ENCODE measurements around the gene PRSS2. TPM values are rescaled to one million over a fixed set of nuclear protein-coding genes. Genes with fewer than 3 reads are reported as not detected.

The PRSS2 gene
- total RNA-seq, 1 experiment from 2014 or later: 9.3 TPM

GRCh38 chr7:142772673-142773072 is 1.9 kb downstream of the PRSS2 start:
- no peaks in the 10 kb centered on the region for H3K27me3 ChIP-seq (replicated peaks; ENCODE audit: control insufficient read depth, insufficient read depth, low read length)
- DNase-seq: no peak
- intact Hi-C loops (cut with micrococcal nuclease; ENCODE audit: unreplicated experiment): no loop called here
- no peaks in the 10 kb centered on the region for H3K9me3 ChIP-seq
- H3K4me1 ChIP-seq: no peaks in the 10 kb centered on the region
- Mint-ChIP-seq H3K4me1 (ENCODE audit: low read depth, unreplicated experiment) (peaks cover 11% of the 10 kb centered on the region), H3K27ac (ENCODE audit: unreplicated experiment) (no peak overlapping the region), H3K9me3 (ENCODE audit: unreplicated experiment) (peaks cover 10% of the 10 kb centered on the region), H3K36me3 (ENCODE audit: insufficient read depth, unreplicated experiment) (no peaks in the 10 kb centered on the region), H3K27me3 (ENCODE audit: insufficient read depth, unreplicated experiment) (no peaks in the 10 kb centered on the region), H3K4me3 (ENCODE audit: unreplicated experiment) (no peak overlapping the region)
- ChIA-PET CTCF (no interaction called here), POLR2A (no interaction called here)
- no peak overlapping the region for H3K4me3 ChIP-seq (ENCODE audit: low read depth, low read length)
- no peaks in the 10 kb centered on the region for H3K36me3 ChIP-seq (ENCODE audit: control insufficient read depth, insufficient read depth, low read length)
- no peak for TF ChIP-seq CTCF (IDR thresholded peaks at IDR 0.05; ENCODE audit: insufficient read depth in 1 of 2, low read depth in 1 of 2, low read length in 1 of 2, severe bottlenecking in 1 of 2, unreplicated experiment in 1 of 2)
- BruUV-seq (replicated peaks): no TSS peak

DNA sequence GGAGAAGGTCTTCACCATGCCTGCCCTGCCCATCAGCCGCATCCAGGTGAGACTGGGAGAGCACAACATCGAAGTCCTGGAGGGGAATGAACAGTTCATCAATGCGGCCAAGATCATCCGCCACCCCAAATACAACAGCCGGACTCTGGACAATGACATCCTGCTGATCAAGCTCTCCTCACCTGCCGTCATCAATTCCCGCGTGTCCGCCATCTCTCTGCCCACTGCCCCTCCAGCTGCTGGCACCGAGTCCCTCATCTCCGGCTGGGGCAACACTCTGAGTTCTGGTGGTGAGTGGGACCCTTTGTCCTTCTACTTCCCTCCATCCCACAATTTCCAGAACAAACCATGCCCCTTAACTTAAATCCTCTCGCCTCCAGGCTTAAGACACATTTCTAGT is 2.5 kb downstream of the PRSS2 start:
- Histone ChIP-seq H3K9me3 (no peaks in the 10 kb centered on the region), H3K4me1 (no peaks in the 10 kb centered on the region), H3K36me3 (ENCODE audit: control insufficient read depth, insufficient read depth, low read length) (no peaks in the 10 kb centered on the region), H3K27me3 (replicated peaks; ENCODE audit: control insufficient read depth, insufficient read depth, low read length) (no peaks in the 10 kb centered on the region), H3K4me3 (ENCODE audit: low read depth, low read length) (no peak overlapping the region)
- no peak overlapping the region for H3K27ac Mint-ChIP-seq (ENCODE audit: unreplicated experiment)
- POLR2A ChIA-PET: no interaction called here
- no peaks in the 10 kb centered on the region for H3K27me3 Mint-ChIP-seq (ENCODE audit: insufficient read depth, unreplicated experiment)
- no TSS peak for BruUV-seq (replicated peaks)
- H3K4me1 Mint-ChIP-seq (ENCODE audit: low read depth, unreplicated experiment): peaks cover 11% of the 10 kb centered on the region
- no peak for TF ChIP-seq CTCF (IDR thresholded peaks at IDR 0.05; ENCODE audit: insufficient read depth in 1 of 2, low read depth in 1 of 2, low read length in 1 of 2, severe bottlenecking in 1 of 2, unreplicated experiment in 1 of 2)
- H3K36me3 Mint-ChIP-seq (ENCODE audit: insufficient read depth, unreplicated experiment): no peaks in the 10 kb centered on the region
- CTCF ChIA-PET: no interaction called here
- H3K9me3 Mint-ChIP-seq (ENCODE audit: unreplicated experiment): peaks cover 10% of the 10 kb centered on the region
- intact Hi-C loops (cut with micrococcal nuclease; ENCODE audit: unreplicated experiment): no loop called here
- DNase-seq: no peak
- H3K4me3 Mint-ChIP-seq (ENCODE audit: unreplicated experiment): no peak overlapping the region

DNA sequence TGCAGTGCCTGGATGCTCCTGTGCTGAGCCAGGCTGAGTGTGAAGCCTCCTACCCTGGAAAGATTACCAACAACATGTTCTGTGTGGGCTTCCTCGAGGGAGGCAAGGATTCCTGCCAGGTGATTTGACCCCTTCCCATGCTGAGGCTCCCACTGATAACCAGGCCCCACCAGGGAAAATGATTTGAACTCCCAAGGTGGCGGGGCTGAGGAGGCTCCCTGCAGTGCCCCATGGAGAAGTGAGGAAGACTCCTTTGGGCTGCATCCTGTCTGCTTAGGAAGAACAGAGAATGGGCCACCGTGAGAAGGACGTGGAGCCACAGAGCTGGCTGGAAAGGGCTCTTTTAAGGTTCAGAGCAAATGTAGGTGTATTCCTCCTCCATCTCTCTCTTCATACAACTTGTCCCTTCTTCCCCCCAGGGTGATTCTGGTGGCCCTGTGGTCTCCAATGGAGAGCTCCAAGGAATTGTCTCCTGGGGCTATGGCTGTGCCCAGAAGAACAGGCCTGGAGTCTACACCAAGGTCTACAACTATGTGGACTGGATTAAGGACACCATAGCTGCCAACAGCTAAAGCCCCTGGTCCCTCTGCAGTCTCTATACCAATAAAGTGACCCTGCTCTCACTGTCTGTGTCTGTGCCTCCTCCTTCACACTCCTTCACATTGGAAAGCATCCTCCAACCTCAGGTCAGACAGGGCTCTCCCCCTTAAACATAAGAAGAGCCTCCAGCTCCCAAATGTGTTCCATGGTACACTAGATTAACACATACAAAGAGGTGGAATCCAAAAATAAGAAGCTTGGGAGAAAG is 3.4 kb downstream of the PRSS2 start:
- POLR2A ChIA-PET: no interaction called here
- no TSS peak for BruUV-seq (replicated peaks)
- peaks cover 10% of the 10 kb centered on the region for H3K9me3 Mint-ChIP-seq (ENCODE audit: unreplicated experiment)

More for the DNA sequence above, 3.4 kb downstream of the PRSS2 start:
- no peak overlapping the region for H3K4me3 Mint-ChIP-seq (ENCODE audit: unreplicated experiment)
- intact Hi-C loops (cut with micrococcal nuclease; ENCODE audit: unreplicated experiment): no loop called here
- Histone ChIP-seq H3K36me3 (ENCODE audit: control insufficient read depth, insufficient read depth, low read length) (no peaks in the 10 kb centered on the region), H3K27me3 (replicated peaks; ENCODE audit: control insufficient read depth, insufficient read depth, low read length) (no peaks in the 10 kb centered on the region), H3K4me3 (ENCODE audit: low read depth, low read length) (no peak overlapping the region), H3K4me1 (no peaks in the 10 kb centered on the region), H3K9me3 (no peaks in the 10 kb centered on the region)
- no peak overlapping the region for H3K27ac Mint-ChIP-seq (ENCODE audit: unreplicated experiment)
- H3K36me3 Mint-ChIP-seq (ENCODE audit: insufficient read depth, unreplicated experiment): no peaks in the 10 kb centered on the region
- CTCF ChIA-PET: interaction anchor here (0.8 kb wide), 1 partner anchor 9 kb away, joined by 3 read pairs; no protein-coding TSS in a partner anchor
- H3K4me1 Mint-ChIP-seq (ENCODE audit: low read depth, unreplicated experiment): peaks cover 11% of the 10 kb centered on the region
- no peak for DNase-seq
- TF ChIP-seq CTCF (IDR thresholded peaks at IDR 0.05; ENCODE audit: insufficient read depth in 1 of 2, low read depth in 1 of 2, low read length in 1 of 2, severe bottlenecking in 1 of 2, unreplicated experiment in 1 of 2): no peak
- no peaks in the 10 kb centered on the region for H3K27me3 Mint-ChIP-seq (ENCODE audit: insufficient read depth, unreplicated experiment)

Measured in Caco-2 (cell line).